Activated T-helper 1 cell treated with Interleukin-2 at 50 U/mL for 16 hours (primary cell): ENCODE data around the gene TXNDC17.
"Not testable (repeated sequence)": the region's sequence is repeated elsewhere in the genome, so short reads cannot be mapped to it uniquely, and the experiment has no call there.

Source experiments
- DNase-seq: peaks from one replicate; pipeline ENCODE4 v3.0.0-alpha.2; 2020; ENCODE audit warnings: low read depth

Gene TXNDC17

GRCh38 chr17:6661464-6661848 lies 20.6 kb downstream of the TXNDC17 start:
- DNase-seq = no peak

GRCh38 chr17:6663200-6663599 lies 22.3 kb downstream of the TXNDC17 start:
- DNase-seq = not testable (repeated sequence)

GRCh38 chr17:6666077-6666521 lies 25.2 kb downstream of the TXNDC17 start:
- DNase-seq = no peak

- DNase-seq = no peak
These were observed 25.7 kb downstream of the TXNDC17 start for GRCh38 chr17:6666557-6666956.

GRCh38 chr17:6667516-6667915 lies 26.7 kb downstream of the TXNDC17 start:
- no peak for DNase-seq

GRCh38 chr17:6668219-6668618 lies 27.4 kb downstream of the TXNDC17 start:
- DNase-seq = no peak

GRCh38 chr17:6668727-6669425 lies 28.0 kb downstream of the TXNDC17 start:
- DNase-seq = no peak

- DNase-seq = no peak
These were observed 28.8 kb downstream of the TXNDC17 start for GRCh38 chr17:6669479-6670212.

- no peak for DNase-seq
These were observed 29.7 kb downstream of the TXNDC17 start for GRCh38 chr17:6670571-6670970.

- no peak for DNase-seq
These were observed 30.1 kb downstream of the TXNDC17 start for GRCh38 chr17:6670999-6671398.

- no peak for DNase-seq
These were observed 30.6 kb downstream of the TXNDC17 start for GRCh38 chr17:6671431-6671830.

- DNase-seq = no peak
These were observed 33.7 kb downstream of the TXNDC17 start for GRCh38 chr17:6674586-6674985.

GRCh38 chr17:6675201-6675825 lies 34.5 kb downstream of the TXNDC17 start:
- no peak for DNase-seq

GRCh38 chr17:6676802-6677157 lies 35.9 kb downstream of the TXNDC17 start:
- no peak for DNase-seq

GRCh38 chr17:6677158-6677831 lies 36.4 kb downstream of the TXNDC17 start:
- DNase-seq = no peak

GRCh38 chr17:6677946-6678345 lies 37.1 kb downstream of the TXNDC17 start:
- DNase-seq = no peak

GRCh38 chr17:6679241-6679640 lies 38.4 kb downstream of the TXNDC17 start:
- no peak for DNase-seq

GRCh38 chr17:6681176-6681575 lies 40.3 kb downstream of the TXNDC17 start:
- no peak for DNase-seq

GRCh38 chr17:6681671-6682070 lies 40.8 kb downstream of the TXNDC17 start:
- DNase-seq = no peak

- DNase-seq = no peak
These were observed 41.5 kb downstream of the TXNDC17 start for GRCh38 chr17:6682339-6682738.

- DNase-seq = no peak
These were observed 42.3 kb downstream of the TXNDC17 start for GRCh38 chr17:6683081-6683684.

GRCh38 chr17:6683730-6684459 lies 43.0 kb downstream of the TXNDC17 start:
- no peak for DNase-seq
